ENCODE measurements around the gene MAP7.
A peak's percentile ranks its signal among the peaks of the same experiment; 100 is the strongest.
"Not testable (repeated sequence)": the region's sequence is repeated elsewhere in the genome, so short reads cannot be mapped to it uniquely, and the experiment has no call there.

The MAP7 gene

DNA sequence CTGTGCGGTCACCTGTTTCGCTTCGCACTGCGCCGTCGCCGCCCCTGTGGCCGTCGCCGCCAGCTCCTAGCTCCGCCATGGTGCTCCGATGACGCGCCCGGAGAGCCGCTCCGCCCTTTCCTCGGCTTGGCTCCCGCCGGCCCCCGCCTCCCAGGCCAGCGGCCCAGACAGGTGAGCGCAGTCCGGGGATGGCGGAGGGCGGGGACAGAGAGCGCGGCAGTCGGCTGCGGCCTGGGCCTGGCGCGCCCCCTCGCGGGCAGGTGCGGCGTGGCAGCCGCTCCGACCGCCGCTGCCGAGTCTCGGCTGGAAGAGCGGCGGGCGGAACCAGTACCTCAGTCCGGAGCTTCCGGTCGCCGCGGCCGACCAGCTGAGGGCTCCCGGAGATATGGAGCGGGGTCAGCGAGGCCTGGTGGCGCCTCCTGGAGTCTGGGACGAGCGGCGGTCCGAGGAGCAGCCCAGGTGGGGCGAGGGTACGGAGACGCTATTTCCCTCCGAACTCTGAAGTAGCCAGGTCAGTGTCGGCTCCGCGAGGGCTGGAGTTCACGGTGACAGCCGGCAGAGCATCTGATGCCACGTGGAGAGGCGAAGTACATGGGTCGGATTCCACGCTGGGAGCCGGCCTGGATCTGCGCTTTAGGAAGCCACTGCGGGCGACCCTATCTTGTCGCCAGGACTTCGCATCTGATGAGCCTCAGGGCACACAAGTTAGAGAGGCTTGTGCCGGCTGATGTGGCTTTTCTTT is at the start of gene MAP7:
TSS of gene MAP7 (minus strand) at position 93 of the 742 bp plus-strand sequence. CDS start at position 79, 14 bp downstream.
- Histone ChIP-seq H3K4me1 (peaks cover 12 to 22% (median 17%) of the 10 kb centered on the region in 10 experiments), H4K20me1 (peaks cover 0 to 28% (median 12%) of the 10 kb centered on the region in 11 experiments; a peak in 13 of 22 replicates), H3K27me3 (peaks cover 52 to 63% (median 56%) of the 10 kb centered on the region in 11 experiments), H3K4me3 (peak within 1 kb of the TSS; percentile 63 to 75 (median 68)), H3K36me3 (peaks cover 0 to 25% (median 0%) of the 10 kb centered on the region in 11 experiments; a peak in 6 of 22 replicates), H3K9me3 (replicated peaks in 1 of 11) (peaks cover 0 to 9% (median 0%) of the 10 kb centered on the region in 11 experiments; a peak in 1 of 22 replicates), H3K27ac (peak within 1 kb of the TSS in 2 of 11 experiments; percentile 40 to 42; a peak in 4 of 22 replicates), H3K9ac (peak within 1 kb of the TSS; percentile 8 to 78 (median 44); a peak in 17 of 22 replicates), H3K4me2 (peak within 1 kb of the TSS; percentile 90 to 99 (median 97))
- TF ChIP-seq Cebpa-rat (IDR thresholded peaks at IDR 0.05), result no peak

DNA sequence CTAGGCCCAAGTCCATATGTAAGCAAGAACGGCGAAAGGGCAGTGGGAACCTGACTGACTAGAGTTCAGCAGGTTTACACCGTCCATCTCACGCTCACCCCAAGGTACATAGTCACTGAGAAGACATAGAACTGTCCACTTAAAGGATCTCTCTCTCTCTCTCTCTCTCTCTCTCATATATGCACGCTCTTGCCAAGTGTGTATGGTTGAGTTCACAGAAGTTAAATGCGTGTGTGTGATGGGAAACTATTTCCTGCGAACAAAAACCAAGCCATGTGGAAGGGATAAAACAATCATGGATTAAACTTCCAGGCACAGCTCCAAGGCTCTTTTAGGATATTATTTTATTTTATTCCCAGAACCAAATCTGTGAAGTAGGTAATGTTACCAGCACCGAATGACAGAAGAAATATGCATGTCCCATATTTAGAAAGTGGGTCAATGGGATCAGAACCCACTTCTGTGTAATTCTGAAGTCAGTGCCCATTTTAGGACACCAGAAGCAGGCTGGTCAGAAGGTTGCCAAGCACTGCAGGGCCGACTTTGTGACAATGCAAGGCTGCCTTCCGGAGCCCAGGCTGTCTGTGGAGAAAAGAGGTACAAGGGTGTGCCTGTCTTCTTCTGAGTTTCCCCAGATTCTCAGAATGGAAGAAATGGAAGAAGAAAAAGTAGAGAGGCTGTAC is 49.2 kb upstream of the MAP7 start:
- peaks cover 2 to 75% (median 6%) of the 10 kb centered on the region in 10 experiments for H3K4me1 ChIP-seq
- H3K4me3 ChIP-seq, result no peak overlapping the region
- no peaks in the 10 kb centered on the region for H3K27me3 ChIP-seq
- H3K27ac ChIP-seq, result no peak overlapping the region
- TF ChIP-seq Cebpa-rat (IDR thresholded peaks at IDR 0.05), result no peak
- H3K4me2 ChIP-seq, result peak overlapping the region in 2 of 11 experiments; percentile 85 to 95; a peak in 5 of 22 replicates
- H3K9me3 ChIP-seq (replicated peaks in 1 of 11), result peaks cover 0 to 10% (median 3%) of the 10 kb centered on the region in 11 experiments; a peak in 5 of 22 replicates
- H4K20me1 ChIP-seq, result no peaks in the 10 kb centered on the region
- H3K36me3 ChIP-seq, result peaks cover 10 to 84% (median 40%) of the 10 kb centered on the region in 11 experiments; a peak in 18 of 22 replicates
- no peak overlapping the region for H3K9ac ChIP-seq

DNA sequence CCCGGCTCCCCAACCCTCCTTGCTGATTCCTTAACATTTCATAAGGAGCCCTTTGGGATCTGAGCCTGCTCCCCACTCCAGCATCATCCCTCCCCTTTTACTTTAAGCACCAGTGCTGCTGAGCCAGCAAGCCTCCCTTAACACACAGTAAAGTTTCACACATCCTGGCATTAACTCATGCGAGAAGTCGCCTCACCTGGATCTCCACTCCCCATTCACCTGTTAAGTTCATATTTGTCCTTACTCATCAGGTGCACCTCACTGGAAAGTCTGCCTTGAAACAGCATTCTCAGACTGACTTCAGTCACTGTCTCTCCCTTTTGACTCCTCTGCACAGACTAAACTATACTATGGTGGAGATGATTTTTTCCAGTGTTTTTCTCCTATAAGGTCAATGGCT is 47.8 kb upstream of the MAP7 start:
- Histone ChIP-seq H3K4me3 (no peak overlapping the region), H3K9ac (0 out of 22 replicates have a peak overlapping the region, but pooled peaks of 1 of the 11 experiments have one; percentile 2), H3K9me3 (replicated peaks in 1 of 11) (peaks cover 0 to 10% (median 3%) of the 10 kb centered on the region in 11 experiments; a peak in 5 of 22 replicates), H3K27ac (no peak overlapping the region), H4K20me1 (no peaks in the 10 kb centered on the region), H3K4me1 (peaks cover 15 to 73% (median 20%) of the 10 kb centered on the region in 10 experiments), H3K27me3 (no peaks in the 10 kb centered on the region), H3K4me2 (peak overlapping the region in 3 of 11 experiments; percentile 70 to 95 (median 85); a peak in 6 of 22 replicates), H3K36me3 (peaks cover 0 to 70% (median 26%) of the 10 kb centered on the region in 11 experiments; a peak in 18 of 22 replicates)
- no peak for TF ChIP-seq Cebpa-rat (IDR thresholded peaks at IDR 0.05)

GRCh38 chr6:136594671-136595070 is 44.4 kb upstream of the MAP7 start:
- Histone ChIP-seq H3K4me1 (peaks cover 15 to 96% (median 24%) of the 10 kb centered on the region in 10 experiments), H3K27me3 (no peaks in the 10 kb centered on the region), H3K9me3 (replicated peaks in 1 of 11) (peaks cover 6 to 23% (median 11%) of the 10 kb centered on the region in 11 experiments; a peak in 16 of 22 replicates), H3K36me3 (peaks cover 22 to 71% (median 48%) of the 10 kb centered on the region in 11 experiments), H3K9ac (peak overlapping the region in 4 of 11 experiments; percentile 60 to 88 (median 81); a peak in 8 of 22 replicates), H4K20me1 (no peaks in the 10 kb centered on the region), H3K27ac (peak overlapping the region in 9 of 11 experiments; percentile 16 to 97 (median 64); a peak in 16 of 22 replicates), H3K4me2 (peak overlapping the region; percentile 39 to 95 (median 62)), H3K4me3 (peak overlapping the region in 3 of 10 experiments; percentile 34 to 38 (median 36); a peak in 7 of 20 replicates)
- TF ChIP-seq Cebpa-rat (IDR thresholded peaks at IDR 0.05), result no peak

- H3K36me3 ChIP-seq, result peaks cover 29 to 72% (median 54%) of the 10 kb centered on the region in 11 experiments
- no peaks in the 10 kb centered on the region for H4K20me1 ChIP-seq
- peak overlapping the region in 3 of 10 experiments; percentile 34 to 38 (median 36); a peak in 6 of 20 replicates for H3K4me3 ChIP-seq
Observed at GRCh38 chr6:136593748-136594490, 43.7 kb upstream of the MAP7 start.

DNA sequence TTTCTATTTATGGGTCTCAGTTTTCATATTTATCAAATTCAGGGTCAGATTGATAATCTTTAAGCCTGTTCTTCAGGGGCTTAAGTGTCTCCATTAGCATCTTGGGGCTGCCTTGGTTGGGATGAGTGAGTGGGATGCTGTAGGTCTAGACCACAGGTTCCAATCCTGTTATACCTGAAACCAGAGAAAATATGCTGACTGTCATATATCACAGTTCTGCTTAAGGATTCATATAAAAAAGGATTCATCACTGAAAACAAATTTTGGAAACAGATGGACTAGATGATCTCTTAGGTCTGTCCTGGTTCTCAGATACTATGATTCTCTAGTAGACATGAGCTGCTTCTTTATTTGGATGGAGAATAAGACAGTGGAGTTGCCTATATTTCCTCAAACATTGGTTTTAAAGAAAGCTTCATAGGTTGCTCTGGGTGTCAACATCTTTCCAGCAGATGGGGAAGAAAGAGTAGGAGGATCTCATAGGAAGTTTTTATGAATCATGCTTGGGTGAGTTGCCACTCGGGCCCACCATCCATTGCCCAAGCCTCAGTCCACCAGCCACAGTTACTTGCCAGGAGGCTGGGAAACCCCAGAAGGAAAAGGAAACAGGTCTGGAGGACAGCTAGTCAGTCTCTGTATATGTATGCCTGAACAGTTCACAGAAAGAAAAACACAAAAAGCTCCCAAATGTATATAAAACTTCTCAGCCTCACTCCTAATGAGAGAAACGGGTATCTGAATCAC is 42.9 kb upstream of the MAP7 start:
- peak overlapping the region in 10 of 11 experiments; percentile 39 to 88 (median 64); a peak in 17 of 22 replicates for H3K4me2 ChIP-seq
- no peaks in the 10 kb centered on the region for H4K20me1 ChIP-seq
- no peaks in the 10 kb centered on the region for H3K27me3 ChIP-seq
- H3K27ac ChIP-seq, result peak overlapping the region in 9 of 11 experiments; percentile 20 to 95 (median 56); a peak in 17 of 22 replicates
- H3K4me3 ChIP-seq, result no peak overlapping the region
- peaks cover 31 to 76% (median 61%) of the 10 kb centered on the region in 11 experiments for H3K36me3 ChIP-seq
- no peak for TF ChIP-seq Cebpa-rat (IDR thresholded peaks at IDR 0.05)
- H3K9me3 ChIP-seq (replicated peaks in 1 of 11), result peaks cover 6 to 23% (median 11%) of the 10 kb centered on the region in 11 experiments; a peak in 16 of 22 replicates
- H3K9ac ChIP-seq, result peak overlapping the region in 4 of 11 experiments; percentile 8 to 82 (median 77); a peak in 8 of 22 replicates
- peaks cover 15 to 96% (median 24%) of the 10 kb centered on the region in 10 experiments for H3K4me1 ChIP-seq

More at GRCh38 chr6:136593748-136594490, 43.7 kb upstream of the MAP7 start:
- Histone ChIP-seq H3K4me1 (peaks cover 15 to 96% (median 24%) of the 10 kb centered on the region in 10 experiments), H3K9me3 (replicated peaks in 1 of 11) (peaks cover 6 to 23% (median 11%) of the 10 kb centered on the region in 11 experiments; a peak in 16 of 22 replicates), H3K27me3 (no peaks in the 10 kb centered on the region), H3K4me2 (peak overlapping the region; percentile 39 to 95 (median 62)), H3K9ac (peak overlapping the region in 5 of 11 experiments; percentile 15 to 88 (median 78); a peak in 10 of 22 replicates), H3K27ac (peak overlapping the region in 10 of 11 experiments; percentile 20 to 97 (median 58); a peak in 18 of 22 replicates)
- 0 out of 22 replicates have a peak, but pooled peaks of 1 of the 11 experiments have one; percentile 6 for TF ChIP-seq Cebpa-rat (IDR thresholded peaks at IDR 0.05)

DNA sequence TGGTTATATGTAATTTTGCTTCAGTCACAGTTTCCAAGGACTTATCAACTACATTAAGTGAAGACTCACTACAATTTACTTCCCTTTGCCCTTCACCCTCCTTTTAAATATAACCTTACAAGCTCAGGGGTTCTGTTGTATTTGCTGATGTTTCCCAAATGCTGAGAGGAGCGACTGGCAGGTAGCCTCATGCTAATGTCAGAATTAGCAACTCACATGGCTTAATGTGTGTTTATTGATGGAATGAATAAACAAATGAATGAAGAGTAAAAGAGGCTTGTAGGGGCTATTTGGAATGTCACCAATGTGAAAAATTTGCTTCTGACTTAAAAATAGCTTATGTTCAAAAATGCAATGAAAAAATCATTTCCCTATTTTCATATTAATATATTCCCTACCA is 41.4 kb upstream of the MAP7 start:
- Histone ChIP-seq H3K4me1 (peaks cover 15 to 96% (median 24%) of the 10 kb centered on the region in 10 experiments), H3K36me3 (peaks cover 31 to 66% (median 56%) of the 10 kb centered on the region in 11 experiments), H3K27ac (peak overlapping the region in 3 of 11 experiments; percentile 91 to 95 (median 94); a peak in 5 of 22 replicates), H3K9ac (peak overlapping the region in 2 of 11 experiments; percentile 81 to 82; a peak in 1 of 22 replicates), H3K4me3 (no peak overlapping the region), H3K9me3 (replicated peaks in 1 of 11) (peaks cover 6 to 23% (median 11%) of the 10 kb centered on the region in 11 experiments; a peak in 16 of 22 replicates), H4K20me1 (no peaks in the 10 kb centered on the region), H3K27me3 (no peaks in the 10 kb centered on the region), H3K4me2 (peak overlapping the region in 3 of 11 experiments; percentile 79 to 88 (median 85); a peak in 6 of 22 replicates)
- no peak for TF ChIP-seq Cebpa-rat (IDR thresholded peaks at IDR 0.05)

GRCh38 chr6:136590846-136591245 is 40.6 kb upstream of the MAP7 start:
- H3K27me3 ChIP-seq, H4K20me1 ChIP-seq, H3K9ac ChIP-seq, H3K4me3 ChIP-seq: not testable (repeated sequence)
- Histone ChIP-seq H3K36me3 (peaks cover 31 to 62% (median 50%) of the 10 kb centered on the region in 11 experiments), H3K27ac (peak overlapping the region in 3 of 11 experiments; percentile 91 to 95 (median 94); a peak in 3 of 22 replicates), H3K9me3 (replicated peaks in 1 of 11) (peaks cover 6 to 21% (median 11%) of the 10 kb centered on the region in 11 experiments; a peak in 16 of 22 replicates), H3K4me2 (peak overlapping the region in 3 of 11 experiments; percentile 79 to 88 (median 85); a peak in 4 of 22 replicates), H3K4me1 (peaks cover 15 to 96% (median 24%) of the 10 kb centered on the region in 10 experiments)

Data from BLaER1 treated with 17β-estradiol and CSF1 and Interleukin-3, amounts not matched to agents 10 nM and 100 nM (cell line).